ENCODE results near the gene ATP5F1E.
A peak's percentile ranks its signal among the peaks of the same experiment; 100 is the strongest.
"Not testable (repeated sequence)": the region's sequence is repeated elsewhere in the genome, so short reads cannot be mapped to it uniquely, and the experiment has no call there.

Gene ATP5F1E

DNA sequence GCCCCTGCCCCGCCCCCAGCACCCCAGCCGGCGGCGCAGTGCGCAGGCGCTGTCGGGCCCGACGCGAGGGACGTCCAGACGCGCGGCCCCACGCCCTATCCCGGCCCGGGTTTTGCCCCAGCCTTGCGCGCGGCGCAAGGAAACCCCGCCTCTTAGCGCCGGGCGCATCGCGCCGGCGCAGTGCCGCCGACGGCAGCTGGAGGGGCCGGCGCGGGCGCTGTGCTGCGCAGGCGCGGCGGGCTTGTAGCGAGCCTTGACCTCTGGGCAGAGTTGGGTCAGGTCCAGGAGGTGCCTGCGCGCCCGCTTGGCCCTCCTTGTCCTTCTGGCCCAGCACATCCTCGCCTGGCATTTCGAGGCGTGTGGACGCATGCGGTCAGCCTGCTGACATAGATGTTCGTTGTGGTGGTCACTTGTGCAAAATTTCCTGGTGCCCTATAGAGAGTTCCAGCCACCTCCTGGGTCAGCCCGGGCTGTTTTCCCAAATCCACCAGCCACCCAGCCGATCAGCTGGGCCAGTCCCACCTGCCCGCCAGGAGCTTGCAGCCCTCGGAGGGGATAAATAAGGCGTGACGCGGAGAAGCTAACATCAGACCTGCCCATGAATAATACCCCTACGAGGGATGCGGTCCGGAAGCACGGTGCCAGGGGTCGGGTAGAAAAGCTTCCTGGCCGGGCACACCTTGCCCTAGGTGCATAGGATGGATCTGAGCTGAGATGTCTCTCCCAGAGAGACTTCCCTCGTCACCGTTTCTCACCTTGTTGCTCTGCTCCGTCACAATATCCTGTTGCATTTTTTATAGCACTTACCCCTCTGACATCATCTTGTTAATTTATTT lies 10.9 kb upstream of the ATP5F1E start:
- DNase-seq = peak; percentile 33

DNA sequence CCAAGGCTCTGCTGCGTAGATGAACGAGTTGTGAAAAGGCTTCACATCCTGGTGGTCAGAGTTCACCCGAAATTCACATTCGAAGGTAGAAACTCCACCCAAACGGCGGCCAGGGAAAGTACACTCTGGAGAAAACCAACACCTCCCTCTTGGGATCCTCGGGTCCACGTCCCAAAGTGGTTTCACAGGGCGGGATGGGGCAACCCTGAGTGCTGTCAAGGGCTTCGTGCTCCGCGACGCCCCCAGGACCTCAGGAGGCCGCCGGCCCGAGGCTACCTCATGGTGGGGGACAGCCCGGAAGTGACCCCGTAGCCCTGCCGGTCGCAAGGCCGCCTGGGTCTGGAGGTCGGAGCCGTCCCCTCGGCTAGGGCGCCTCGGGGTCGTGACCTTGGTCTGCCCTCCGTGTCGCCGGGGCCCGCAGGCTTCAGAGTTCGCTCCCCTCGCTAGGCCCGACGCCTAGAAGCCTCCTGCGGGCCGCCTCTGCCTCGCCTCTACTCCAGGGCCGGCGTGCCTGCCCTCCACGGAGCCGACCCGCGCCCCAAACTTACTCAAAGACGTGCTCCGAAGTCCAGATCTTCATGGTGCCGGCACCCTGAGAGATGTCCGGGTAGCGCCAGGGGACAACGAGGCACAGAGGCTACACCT lies 10.1 kb upstream of the ATP5F1E start, which contains the start of gene PRELID3B:
Gene PRELID3B (minus strand): TSS at position 636 of the 645 bp plus-strand sequence. CDS start 56 bp downstream, at position 580.
- DNase-seq = no peak

DNA sequence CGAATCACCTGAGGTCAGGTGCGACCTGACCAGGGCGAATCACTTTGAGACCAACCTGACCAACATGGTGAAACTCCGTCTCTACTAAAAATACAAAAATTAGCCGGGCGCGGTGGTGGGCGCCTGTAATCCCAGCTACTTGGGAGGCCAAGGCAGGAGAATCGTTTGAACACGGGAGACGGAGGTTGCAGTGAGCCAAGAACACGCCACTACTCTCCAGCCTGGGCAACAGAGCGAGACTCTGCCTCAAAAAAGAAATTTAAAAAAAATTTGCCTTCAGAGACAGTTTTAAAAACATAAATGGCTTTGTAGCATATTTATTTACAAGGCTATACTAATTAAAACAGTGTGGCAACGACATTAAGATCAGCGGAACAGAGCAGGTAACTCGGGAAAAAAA lies 9.4 kb upstream of the ATP5F1E start:
- DNase-seq = not testable (repeated sequence)

DNA sequence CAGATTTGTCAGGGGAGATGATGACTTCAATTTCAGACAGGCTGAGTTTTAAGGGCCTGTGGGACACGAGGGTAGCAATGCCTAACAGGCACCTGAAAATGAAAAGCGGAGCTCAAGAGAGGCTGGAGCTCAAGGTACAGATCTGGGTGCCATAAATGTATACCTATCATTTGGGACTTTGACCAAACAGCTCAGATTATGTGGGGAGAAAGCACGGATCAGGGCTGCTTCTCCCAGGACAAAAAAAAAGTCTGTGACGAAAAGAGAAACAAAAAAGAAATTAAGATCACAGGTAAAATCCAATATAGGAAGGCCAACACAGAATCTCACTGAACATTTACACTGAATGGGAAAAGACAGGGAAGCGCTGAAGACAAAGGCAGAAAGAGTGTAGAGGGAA lies 8.5 kb upstream of the ATP5F1E start:
- no peak for DNase-seq

DNA sequence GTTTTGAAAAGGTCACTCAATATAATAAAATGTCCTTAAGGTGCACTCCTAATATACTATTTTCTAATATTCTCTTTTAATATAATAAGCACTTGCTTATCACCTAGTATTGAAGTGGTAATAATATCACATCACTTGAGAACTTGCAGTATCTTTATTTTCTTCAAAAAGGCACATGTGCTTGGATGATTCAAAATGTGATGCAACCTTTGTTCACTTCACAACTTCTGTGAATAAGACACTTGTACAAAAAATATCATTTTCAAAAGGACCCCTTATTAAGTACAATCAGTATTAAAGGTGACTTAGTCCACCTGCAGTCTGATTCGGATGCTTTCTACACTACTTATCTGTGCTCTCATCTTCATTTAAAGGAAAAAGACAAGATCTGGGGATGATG lies 7.1 kb upstream of the ATP5F1E start:
- DNase-seq = no peak

DNA sequence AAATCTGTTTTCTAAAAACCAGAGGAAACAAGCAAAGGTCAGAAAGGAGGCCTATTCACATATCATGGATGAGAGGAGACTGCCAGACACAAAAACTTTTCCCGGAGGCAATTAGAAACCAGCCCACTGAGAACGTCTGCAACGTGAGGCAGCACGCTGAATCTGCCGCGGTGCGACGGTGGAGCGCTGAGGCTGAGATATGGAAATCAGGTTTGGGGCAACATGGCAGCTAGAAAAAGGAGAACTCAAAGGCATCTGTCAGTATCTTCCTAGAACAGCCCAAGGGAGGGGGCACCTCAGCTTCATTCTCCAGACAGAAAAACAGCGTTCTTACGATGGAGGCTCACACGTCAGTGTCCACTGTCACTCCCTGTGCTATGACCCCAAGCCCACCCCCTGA lies 5.3 kb upstream of the ATP5F1E start:
- DNase-seq = no peak

DNA sequence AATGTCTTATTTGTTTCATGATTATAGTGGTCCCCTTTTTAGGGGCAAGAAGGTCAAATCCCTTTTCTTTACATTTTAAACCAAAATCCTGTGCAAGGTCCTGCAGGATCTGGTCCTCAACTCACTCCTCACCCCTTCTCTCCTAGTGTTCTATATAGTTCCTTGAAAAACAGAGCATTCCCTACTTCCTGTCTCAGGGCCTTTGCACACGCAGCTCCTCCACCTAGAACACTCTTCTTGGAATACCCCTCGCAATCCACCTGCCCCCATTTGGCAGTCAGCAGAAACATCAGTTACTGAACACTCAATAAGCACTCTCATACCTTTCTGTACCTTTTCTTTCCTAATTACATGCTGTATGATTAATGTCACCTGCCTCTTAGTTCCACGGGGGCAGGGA lies 3.2 kb upstream of the ATP5F1E start:
- DNase-seq = no peak

DNA sequence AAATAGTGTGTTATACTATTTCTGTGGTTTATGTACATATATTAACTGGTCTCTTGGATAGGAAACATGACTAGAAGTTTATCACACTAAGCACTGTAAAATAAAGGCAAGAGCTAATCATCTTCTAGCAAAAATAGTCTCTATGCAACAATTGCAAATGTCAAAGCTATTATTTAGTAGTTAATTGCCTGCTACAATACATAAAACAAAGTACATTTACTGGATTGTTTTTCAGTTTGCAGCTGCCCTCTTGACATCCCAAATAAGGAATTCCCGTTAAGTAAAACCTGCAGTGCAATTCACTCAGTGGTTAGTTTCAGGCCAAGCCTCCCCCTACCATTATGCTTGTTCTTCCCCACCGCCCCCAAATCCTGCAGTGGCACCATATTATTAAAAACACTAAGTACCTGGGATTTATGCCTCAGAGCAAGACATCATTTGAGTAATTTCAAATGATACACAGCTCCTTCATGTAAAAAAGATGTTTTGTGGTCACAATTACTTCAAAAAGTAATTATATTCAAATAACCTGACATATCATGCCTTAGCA lies 1.6 kb upstream of the ATP5F1E start:
- no peak for DNase-seq

DNA sequence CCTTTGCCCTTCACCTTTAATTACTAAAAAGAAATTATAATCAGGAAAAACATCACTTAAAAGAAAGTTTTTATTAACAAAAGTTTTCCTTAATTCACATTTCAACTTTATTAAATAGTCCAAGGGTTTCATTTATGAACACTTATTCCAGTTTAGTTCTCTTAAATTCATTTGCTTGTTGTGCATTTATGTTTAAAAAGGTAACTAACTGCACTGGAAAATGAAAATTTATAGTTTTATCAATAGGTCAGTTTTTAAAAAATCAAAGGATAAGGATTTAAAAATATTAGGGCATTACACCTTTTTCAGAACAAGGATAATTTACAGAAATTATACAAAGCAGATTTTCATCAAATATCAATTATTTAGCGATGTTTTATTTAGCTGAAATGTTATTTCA lies 958 bp upstream of the ATP5F1E start:
- DNase-seq = no peak

DNA sequence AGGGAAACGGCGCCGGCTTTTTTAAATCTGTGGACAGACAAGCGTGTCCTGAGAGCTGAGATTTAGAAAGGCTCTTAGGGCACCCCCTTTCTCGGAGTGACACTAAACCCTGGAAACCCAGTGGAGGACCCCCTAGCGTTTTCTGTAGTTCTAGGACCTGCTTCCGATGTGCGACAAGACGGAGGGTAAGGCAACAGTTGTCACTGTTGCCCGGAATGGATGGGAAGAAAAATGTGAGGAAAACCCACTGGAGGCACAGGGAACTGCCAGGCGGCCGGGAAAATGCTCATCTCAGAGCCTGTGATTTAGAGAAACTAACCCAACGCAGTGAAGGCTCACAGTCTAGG lies 551 bp upstream of the ATP5F1E start:
- no peak for DNase-seq

DNA sequence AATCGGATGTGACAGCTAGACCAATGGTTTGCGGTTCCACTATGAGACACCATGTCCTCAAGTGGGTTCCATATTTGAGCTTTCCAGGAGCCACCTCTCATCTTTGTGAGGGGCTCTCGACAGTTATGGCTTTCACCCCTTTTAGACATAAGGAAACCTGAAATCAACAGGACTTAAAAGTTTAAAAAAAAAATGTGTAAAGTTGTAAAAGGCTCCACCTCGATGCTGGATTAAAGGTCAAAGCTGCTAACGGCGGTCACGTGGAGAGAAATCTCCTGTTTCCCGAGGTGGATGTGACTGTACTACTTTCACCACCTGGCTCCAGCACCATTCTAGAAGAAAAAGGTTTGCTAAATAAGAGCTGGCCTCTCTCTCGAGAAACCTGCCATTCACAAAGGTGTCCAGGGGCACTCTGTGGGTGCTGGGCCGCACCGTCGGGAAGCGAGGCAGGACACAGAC lies 542 bp downstream of the ATP5F1E start:
- DNase-seq = no peak

DNA sequence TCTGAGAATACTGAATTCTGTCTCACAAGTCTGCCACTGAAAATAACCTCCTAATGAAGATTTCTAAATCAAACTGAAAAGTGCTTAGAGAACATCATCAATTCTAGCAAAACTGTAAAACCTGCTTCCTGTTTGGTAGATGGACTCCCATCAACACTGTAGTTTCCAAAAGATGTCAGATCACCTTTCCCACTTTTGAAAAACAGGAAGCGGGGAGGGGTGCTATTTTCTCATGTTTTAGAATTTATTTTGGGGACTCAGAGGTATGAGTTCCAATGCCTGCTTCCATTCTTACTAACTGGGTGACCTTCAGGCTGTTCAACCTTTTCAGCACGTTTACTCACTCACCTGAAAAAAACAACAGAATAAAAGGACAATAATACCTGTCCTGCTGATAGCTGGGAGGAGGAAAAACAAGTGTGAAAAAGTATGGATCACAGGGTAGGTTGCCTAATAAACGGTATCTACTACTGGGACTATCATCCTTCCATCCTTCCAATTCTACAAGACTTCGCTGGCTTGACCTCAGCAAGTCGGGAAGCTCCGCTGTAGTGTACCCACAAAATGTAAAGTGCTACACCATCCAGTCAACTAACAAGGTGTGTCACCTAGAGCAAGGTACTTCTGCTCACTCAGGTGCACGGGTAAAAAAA lies 1.1 kb downstream of the ATP5F1E start:
- no peak for DNase-seq

DNA sequence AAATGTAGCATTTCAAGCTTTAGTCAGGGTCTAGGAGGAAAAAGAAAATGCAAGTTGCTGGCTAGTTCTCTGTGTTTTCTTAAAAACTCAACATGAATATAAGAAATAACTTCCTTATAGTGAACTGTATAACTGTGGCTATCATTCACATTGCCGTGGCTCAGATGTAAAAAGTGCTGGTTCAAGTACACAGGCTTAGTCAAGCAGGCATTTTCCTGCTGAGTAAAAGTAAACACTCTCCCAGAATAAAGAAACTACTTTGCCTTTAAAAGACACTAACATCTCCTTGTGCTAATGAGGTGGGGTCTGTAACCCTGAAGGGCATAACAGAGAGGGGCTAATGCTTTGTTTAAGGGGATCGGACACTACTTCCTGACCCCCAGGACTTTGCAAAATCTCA lies 3.3 kb downstream of the ATP5F1E start:
- DNase-seq = no peak

DNA sequence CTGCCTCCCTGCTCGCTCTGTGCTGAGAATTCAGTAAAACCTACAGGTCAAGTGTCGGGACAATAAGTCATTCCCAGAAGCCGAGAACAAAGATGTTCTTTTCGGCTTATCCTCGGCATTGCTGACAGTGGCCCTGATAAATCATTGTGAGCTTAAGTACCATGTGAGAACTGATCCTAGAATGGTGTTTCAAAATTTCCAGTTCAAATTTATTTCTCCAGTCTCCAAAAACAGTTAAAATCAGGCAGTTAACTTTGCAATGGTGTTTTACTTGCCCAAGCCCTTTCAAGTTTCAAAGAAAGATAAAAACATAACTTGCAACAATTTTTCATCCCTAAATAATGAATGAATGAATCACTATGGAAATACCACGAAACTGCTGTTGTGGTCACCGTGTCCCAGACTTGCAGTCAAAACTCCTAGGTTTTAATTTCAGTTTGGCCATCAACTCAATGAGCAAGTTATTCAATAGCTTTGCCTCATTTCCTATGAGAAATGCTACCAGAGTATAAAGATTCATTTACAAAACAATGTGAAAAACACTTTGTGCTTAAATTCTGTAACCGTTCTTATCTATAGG lies 4.3 kb downstream of the ATP5F1E start:
- DNase-seq = no peak

DNA sequence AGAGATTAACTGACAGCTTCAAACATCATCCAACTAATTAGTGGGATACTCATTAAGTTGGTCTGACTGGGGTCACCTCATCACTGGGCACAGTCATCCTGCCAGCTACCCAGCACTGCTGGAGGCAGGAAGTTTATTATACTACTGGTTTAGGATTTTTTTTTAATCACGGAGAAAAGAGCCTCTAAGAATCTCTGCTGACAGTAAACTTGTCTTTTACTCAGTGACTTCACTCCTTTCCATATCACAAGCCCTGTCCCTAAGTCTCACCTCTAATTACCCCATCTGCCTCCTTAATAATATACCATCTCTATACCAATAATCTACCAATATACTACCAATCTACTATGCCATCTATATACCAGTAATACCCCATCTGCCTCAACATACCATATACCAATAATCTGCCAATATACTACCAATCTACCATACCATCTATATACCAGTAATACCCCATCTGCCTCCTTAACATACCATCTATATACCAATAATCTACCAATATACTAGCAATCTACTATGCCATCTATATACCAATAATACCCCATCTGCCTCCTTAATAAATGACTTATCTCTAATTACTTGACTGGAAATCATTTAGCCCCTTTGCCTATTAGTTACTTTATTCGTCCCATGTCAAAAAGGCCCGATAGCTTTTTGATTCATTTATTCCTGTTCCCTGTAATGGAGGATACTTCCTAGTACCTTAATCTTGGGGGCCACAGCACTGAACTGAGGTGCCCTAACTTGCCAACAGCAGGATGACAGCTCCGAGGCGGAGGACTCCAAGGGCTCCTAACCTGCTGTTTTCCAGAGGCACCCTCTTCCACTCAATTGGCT lies 5.0 kb downstream of the ATP5F1E start:
- no peak for DNase-seq

DNA sequence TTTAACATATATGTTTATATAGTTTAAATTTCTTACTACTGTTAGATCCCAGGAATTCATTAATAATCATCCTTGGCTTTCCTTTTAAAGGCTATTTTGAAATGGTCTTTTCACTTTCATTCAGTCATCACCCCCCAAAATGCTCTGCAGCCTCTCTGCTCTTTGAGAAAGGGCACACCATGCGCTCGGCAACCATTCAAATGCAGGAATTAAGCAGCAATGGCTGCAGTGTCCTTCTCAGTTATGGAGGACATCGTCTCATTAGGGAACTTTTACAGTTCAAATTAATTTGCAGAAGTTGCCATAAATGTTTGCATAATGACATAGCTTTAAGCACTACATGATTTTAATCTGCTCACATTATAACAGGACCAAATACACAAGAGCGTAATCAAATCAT lies 6.6 kb downstream of the ATP5F1E start:
- DNase-seq = no peak

DNA sequence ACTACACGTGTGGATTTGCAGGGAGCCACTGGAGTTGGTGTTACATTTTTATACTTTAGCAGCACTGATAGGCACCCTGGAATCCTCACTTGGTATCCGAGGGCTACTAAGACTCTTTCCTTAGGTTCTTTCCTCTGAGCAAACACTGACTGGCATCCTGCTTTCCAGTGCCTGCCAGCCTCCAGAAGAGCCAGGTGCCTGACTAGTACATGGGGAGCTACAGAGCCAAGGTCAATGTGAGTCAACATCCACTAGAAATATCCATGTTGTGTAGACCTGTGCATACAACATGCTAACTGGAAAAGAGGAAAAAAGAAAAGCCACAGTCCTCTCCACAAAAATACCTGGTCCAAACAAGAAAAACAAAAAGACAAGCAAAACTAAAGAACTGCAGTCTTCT lies 7.0 kb downstream of the ATP5F1E start:
- no peak for DNase-seq

DNA sequence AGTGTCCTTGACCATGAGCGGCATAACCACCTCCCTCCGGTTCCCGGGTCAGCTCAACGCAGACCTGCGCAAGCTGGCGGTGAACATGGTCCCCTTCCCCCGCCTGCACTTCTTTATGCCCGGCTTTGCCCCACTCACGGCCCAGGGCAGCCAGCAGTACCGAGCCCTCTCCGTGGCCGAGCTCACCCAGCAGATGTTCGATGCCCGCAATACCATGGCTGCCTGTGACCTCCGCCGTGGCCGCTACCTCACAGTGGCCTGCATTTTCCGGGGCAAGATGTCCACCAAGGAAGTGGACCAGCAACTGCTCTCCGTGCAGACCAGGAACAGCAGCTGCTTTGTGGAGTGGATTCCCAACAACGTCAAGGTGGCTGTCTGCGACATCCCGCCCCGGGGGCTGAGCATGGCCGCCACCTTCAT lies 8.0 kb downstream of the ATP5F1E start:
- DNase-seq = no peak

DNA sequence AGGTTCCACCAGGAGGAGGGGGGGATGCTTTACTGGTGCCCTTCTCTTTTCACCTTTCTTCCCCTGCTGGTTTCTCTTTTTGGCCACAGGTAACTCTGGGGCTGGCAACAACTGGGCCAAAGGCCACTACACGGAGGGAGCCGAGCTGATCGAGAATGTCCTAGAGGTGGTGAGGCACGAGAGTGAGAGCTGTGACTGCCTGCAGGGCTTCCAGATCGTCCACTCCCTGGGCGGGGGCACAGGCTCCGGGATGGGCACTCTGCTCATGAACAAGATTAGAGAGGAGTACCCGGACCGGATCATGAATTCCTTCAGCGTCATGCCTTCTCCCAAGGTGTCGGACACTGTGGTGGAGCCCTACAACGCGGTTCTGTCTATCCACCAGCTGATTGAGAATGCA lies 8.5 kb downstream of the ATP5F1E start:
- DNase-seq = no peak

DNA sequence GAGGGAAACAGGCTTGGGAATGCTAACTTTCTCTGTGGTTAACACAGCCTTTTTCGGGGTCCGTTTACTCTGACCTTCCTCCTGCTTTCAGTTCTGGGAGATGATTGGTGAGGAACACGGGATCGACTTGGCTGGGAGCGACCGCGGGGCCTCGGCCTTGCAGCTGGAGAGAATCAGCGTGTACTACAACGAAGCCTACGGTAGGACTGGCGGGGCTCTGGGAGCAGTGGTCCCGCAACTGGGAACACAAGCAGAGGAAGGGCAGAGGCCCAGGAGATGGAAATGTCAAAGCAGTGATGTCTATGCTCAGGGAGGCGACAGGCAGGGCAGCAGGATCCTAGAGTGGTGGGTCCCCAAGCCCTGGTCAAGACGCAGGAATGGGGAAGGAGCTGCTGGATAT lies 9.4 kb downstream of the ATP5F1E start:
- no peak for DNase-seq

DNA sequence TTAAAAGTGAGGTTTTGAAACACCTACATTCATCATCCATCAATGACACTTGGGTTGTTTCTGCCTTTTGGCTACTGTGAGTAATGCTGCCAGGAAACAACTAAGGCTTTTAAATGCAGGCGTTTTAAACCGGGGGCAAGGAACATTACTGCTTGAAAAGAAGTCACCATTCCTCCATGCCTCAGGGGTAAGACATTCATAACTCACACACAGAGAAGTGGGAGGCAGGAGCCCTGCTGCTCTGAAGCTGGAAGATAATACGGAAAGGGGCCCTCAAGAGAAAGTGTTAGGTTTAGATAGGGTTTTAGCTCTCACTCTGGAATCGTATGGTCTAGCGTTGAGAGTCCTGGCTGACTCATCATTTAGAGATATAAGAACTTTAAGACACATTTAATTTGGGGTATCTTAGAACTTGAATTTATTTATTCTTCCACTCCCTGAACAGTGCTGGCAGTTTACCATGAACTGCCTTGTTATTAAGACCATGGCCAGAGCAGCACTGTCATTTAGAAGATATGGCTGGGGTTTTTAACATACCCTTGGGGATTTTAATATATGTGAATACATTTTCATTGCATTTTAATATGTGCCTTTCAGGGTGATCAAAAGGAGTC lies 11.1 kb downstream of the ATP5F1E start:
- no peak for DNase-seq

DNA sequence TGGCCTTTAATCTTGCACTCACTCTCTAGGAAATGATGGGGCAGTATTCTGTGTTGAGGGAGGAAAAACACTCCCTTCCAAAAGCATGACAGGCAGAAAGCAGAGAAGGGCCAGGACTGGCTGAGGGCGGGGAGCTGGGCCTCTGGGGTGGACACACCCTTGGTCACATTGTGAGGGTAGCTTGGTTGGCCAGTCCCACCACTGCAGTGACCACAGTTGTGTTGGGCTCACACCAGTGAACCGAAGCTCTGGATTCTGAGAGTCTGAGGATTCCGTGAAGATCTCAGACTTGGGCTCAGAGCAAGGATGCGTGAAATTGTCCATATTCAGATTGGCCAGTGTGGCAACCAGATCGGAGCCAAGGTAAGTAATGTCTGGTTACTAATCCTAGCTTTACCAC lies 12.9 kb downstream of the ATP5F1E start, which contains the start of gene TUBB1:
Gene TUBB1 (plus strand): TSS at position 213 of the 400 bp plus-strand sequence. CDS start 94 bp downstream, at position 307.
- DNase-seq = no peak
